Smooth muscle cell of the umbilical artery (primary cell): ENCODE measurements around the gene INSL4. TPM values are rescaled to one million over a fixed set of nuclear protein-coding genes. Genes with fewer than 3 reads are reported as not detected.

Source experiments
- total RNA-seq: library from RNA; depleted of rRNA; stranded (reverse); fragments of >200 nt; gene quantifications from 2 replicates; pipeline ENCODE4 v1.2.3, GENCODE V29; 2014

The INSL4 gene
- total RNA-seq, result not detected in 2 replicates

GRCh38 chr9:5231212-5231611, at the start of gene INSL4:
TSS of gene INSL4 (plus strand) at chr9:5231419. CDS start at chr9:5231524, 105 bp downstream.

GRCh38 chr9:5185220-5185840, 45.9 kb upstream of the INSL4 start, which contains the start of gene INSL6:
TSS of gene INSL6 (minus strand) at chr9:5185639. CDS start at chr9:5185602, 37 bp downstream.

Other genes starting within 250 kb of the INSL4 start
- 9.5 and 14.2 TPM in 2 replicates for gene JAK2, start 246.1 kb upstream of the INSL4 start, total RNA-seq
- gene INSL6, start 45.8 kb upstream of the INSL4 start, total RNA-seq, result not detected in 2 replicates
- gene RLN2, start 73.3 kb downstream of the INSL4 start, total RNA-seq, result not detected in 2 replicates
- not detected in 2 replicates for gene RLN1, start 108.5 kb downstream of the INSL4 start, total RNA-seq
- gene PLGRKT, start 206.5 kb downstream of the INSL4 start, total RNA-seq, result 11.0 and 12.6 TPM in 2 replicates
- 2.7 and 22.5 TPM in 2 replicates for gene CD274, start 219.1 kb downstream of the INSL4 start, total RNA-seq